Gastroesophageal sphincter (tissue), 3 donors: ENCODE measurements around the gene KAZN.

Experiments
- POLR2A ChIP-seq, 2 donors: fragments of 450-650 bp; IDR thresholded peaks; one replicate each; pipeline ENCODE4 v1.6.1; 2017; ENCODE audit warnings: antibody characterized with exemption in 2 of 2, mild to moderate bottlenecking in 2 of 2, moderate library complexity in 1 of 2
- TF ChIP-seq, protein P1 (sequence below), 4 experiments: fragments of 200-600 bp in 2 of 4; fragments of 450-650 bp in 2 of 4; sonication (generic) in 1 of 4; IDR thresholded peaks; one replicate each; pipeline ENCODE4 v1.5.1; 2017 to 2019; ENCODE audit warnings: antibody characterized with exemption in 4 of 4, mild to moderate bottlenecking in 2 of 4, moderate library complexity in 2 of 4

DNA sequence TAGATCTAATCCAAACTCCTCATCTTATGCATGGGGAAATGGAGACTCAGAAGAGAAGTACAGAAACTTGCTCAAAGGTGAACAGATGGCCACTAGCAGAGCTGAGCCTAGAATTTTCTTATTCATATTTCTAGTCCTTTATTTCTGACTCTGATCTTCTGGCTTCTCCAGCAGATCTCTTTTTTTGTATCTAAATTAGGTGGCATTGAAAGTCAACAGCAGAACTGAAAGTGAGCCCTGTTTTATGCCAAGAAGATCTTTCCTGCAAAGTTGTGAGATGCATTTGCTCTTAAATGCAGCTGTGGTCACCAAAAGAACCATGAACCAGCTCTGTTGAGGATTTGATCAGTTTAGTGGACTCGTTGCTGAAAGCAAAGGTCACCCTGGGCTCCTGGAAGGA is 75.5 kb downstream of the KAZN start:
- TF ChIP-seq, protein P1, sequence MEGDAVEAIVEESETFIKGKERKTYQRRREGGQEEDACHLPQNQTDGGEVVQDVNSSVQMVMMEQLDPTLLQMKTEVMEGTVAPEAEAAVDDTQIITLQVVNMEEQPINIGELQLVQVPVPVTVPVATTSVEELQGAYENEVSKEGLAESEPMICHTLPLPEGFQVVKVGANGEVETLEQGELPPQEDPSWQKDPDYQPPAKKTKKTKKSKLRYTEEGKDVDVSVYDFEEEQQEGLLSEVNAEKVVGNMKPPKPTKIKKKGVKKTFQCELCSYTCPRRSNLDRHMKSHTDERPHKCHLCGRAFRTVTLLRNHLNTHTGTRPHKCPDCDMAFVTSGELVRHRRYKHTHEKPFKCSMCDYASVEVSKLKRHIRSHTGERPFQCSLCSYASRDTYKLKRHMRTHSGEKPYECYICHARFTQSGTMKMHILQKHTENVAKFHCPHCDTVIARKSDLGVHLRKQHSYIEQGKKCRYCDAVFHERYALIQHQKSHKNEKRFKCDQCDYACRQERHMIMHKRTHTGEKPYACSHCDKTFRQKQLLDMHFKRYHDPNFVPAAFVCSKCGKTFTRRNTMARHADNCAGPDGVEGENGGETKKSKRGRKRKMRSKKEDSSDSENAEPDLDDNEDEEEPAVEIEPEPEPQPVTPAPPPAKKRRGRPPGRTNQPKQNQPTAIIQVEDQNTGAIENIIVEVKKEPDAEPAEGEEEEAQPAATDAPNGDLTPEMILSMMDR (IDR thresholded peaks at IDR 0.05), result no peak
- TF ChIP-seq POLR2A (IDR thresholded peaks at IDR 0.05), result no peak
